Mammary epithelial cell (primary cell): ENCODE data around the gene ANKRD30A.

Experiments
- CTCF ChIP-seq, 2 donors: IDR thresholded peaks in 1 of 2; conservative IDR thresholded peaks in 1 of 2; 2 replicates each; pipeline ENCODE4 v1.5.1; 2011 to 2012; ENCODE audit warnings: inconsistent platforms in 2 of 2, low read length in 2 of 2, mild to moderate bottlenecking in 2 of 2, control low read depth in 1 of 2, low read depth in 1 of 2; ENCODE audit not compliant: insufficient read depth in 1 of 2; ENCODE audit errors: extremely low read depth in 1 of 2
- EZH2 ChIP-seq: IDR thresholded peaks from 2 replicates; pipeline ENCODE4 v1.6.1; 2012; ENCODE audit warnings: low read length, inconsistent platforms, borderline replicate concordance

- TF ChIP-seq CTCF (conservative IDR thresholded peaks at IDR 0.05 in 1 of 2, IDR thresholded peaks at IDR 0.05 in 1 of 2; ENCODE audit: extremely low read depth in 1 of 2, insufficient read depth in 1 of 2, low read depth in 1 of 2, low read length in 2 of 2) (no peak), EZH2 (no peak)
Observed at GRCh38 chr10:37381271-37381670, 255.9 kb downstream of the ANKRD30A start.
